ENCODE measurements around the gene SEMA4D. TPM values are rescaled to one million over a fixed set of nuclear protein-coding genes. Genes with fewer than 3 reads are reported as not detected.

The SEMA4D gene
- total RNA-seq, 1 donor from 2014 or later: 12.3 TPM

DNA sequence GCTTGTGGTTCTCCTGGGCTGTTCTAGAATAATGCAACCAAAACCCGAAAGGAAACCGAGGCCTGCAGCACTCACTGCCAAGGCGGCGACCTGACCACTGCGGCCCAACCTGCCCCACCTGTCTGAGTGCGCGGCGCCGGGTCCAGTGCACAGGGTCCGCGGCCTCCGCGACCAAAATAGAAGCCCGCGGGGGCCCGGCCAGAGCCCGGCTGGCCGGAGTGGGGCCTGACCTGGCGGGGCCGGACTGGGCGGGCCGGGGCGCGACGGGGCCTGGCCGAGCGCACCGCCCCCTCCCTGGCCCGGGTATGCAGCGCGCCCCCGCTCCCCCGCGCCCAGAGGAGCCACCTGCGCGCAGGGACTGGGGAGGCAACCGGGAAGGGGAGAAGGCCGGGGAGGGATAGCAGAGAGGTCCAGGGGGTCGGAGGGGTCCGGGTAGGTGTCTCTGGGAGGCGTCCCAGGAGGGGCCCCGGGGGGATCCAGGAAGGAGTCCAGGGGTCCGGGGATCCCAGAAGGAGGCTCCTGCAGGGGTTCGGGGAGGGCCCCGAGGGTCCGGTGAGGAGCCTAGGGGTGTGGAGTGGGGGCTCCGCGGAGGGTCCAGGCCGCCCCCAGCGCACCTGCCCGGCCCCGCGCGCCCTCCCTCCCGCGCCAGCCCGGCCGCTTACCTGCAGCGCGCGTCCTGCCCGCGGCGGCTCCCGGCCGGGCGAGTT lies 503 bp downstream of the SEMA4D start:
- TF ChIP-seq, protein P1, sequence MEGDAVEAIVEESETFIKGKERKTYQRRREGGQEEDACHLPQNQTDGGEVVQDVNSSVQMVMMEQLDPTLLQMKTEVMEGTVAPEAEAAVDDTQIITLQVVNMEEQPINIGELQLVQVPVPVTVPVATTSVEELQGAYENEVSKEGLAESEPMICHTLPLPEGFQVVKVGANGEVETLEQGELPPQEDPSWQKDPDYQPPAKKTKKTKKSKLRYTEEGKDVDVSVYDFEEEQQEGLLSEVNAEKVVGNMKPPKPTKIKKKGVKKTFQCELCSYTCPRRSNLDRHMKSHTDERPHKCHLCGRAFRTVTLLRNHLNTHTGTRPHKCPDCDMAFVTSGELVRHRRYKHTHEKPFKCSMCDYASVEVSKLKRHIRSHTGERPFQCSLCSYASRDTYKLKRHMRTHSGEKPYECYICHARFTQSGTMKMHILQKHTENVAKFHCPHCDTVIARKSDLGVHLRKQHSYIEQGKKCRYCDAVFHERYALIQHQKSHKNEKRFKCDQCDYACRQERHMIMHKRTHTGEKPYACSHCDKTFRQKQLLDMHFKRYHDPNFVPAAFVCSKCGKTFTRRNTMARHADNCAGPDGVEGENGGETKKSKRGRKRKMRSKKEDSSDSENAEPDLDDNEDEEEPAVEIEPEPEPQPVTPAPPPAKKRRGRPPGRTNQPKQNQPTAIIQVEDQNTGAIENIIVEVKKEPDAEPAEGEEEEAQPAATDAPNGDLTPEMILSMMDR (conservative IDR thresholded peaks at IDR 0.05; ENCODE audit: low read depth, low read length): no peak
- no peak for DNase-seq (ENCODE audit: low read depth)
- peak overlapping the region; percentile 88 for H3K4me3 ChIP-seq (ENCODE audit: low read depth, low read length)

DNA sequence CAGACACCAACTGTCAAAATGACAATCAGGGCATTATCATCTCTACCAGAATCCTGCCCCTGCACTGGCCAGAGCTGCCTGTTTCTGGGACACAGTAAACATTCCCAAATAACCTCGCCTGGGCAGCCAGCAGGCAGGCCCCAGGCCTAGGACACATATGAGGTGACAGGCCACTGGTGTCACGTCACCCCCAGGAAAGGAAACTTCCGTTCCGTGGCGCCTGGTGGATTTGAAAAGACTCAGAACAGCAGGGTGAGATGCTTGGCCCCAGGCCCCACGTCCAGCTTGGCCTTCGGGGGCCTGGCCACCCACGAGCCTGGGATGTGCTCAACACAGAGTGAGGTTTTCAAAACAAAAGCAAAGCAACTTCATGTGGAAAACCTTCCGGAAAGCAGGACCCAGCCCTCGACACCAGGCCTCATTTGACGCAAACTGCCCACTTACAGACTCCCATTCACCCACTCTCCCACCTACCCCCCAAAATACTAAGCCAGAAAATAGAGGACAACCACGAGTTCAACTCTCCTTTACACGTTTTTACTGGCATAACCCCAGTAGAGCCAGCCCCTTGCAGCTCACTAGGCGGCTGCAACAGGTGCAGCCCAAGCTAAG lies 1.2 kb downstream of the SEMA4D start:
- DNase-seq (ENCODE audit: low read depth): no peak
- TF ChIP-seq, protein P1 (conservative IDR thresholded peaks at IDR 0.05; ENCODE audit: low read depth, low read length): no peak
- H3K4me3 ChIP-seq (ENCODE audit: low read depth, low read length): peak overlapping the region; percentile 88

DNA sequence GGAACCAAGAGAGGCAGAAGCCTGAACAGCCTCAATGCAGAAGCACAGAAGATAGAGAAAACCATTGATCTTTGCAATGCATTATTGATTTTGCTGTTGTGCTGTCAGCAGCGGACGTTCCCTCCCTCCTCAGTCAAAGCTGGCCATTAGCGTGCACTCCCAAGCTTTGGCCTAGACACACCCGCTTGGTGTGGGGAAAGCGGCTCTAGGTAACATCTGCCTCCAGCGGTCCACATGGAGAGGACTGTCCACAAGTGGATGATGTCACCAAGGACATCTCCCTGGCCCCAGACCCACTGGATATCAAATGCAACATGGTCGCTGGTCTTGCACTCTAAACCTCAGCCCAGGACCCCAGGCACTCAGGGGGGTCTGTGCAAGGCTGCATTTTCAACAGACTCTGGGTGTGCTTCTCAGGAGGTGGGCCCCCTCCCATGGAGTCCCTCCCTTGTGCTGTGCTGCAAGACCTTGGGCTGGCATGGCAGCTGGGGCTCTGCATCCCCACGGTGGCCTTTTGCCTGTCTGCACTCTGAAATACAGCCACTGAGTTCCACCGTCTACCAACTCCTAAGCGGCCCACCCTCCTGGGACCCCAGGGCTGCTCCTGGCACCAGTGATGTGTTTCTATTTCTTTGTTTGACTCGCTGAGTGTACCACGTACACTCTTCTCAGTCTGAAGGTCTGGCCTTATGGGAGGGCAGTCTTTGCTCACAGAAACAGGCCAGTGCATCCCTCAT lies 1.9 kb downstream of the SEMA4D start:
- DNase-seq (ENCODE audit: low read depth): no peak
- peak overlapping the region; percentile 88 for H3K4me3 ChIP-seq (ENCODE audit: low read depth, low read length)
- TF ChIP-seq, protein P1 (conservative IDR thresholded peaks at IDR 0.05; ENCODE audit: low read depth, low read length): no peak

DNA sequence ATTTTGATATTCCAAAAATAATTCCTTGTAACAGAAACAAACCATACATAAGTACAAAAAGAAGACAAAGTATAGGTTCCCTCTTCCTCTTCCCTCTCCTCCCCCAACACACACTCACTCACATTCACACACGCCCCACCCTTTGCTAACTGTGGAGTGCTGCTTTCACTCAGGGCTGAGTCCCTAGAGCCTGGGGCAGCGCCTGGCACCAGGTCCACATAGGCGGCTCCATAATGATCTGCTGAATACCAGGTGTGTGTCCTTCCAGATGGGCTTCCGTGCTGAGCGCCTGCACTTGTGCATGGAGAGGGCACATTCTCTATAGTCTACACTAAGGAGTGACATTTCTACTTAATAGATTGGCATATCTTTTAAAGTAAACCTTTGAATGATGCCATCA lies 3.7 kb downstream of the SEMA4D start:
- H3K4me3 ChIP-seq (ENCODE audit: low read depth, low read length): no peak overlapping the region
- TF ChIP-seq, protein P1 (conservative IDR thresholded peaks at IDR 0.05; ENCODE audit: low read depth, low read length): no peak
- DNase-seq (ENCODE audit: low read depth): no peak

DNA sequence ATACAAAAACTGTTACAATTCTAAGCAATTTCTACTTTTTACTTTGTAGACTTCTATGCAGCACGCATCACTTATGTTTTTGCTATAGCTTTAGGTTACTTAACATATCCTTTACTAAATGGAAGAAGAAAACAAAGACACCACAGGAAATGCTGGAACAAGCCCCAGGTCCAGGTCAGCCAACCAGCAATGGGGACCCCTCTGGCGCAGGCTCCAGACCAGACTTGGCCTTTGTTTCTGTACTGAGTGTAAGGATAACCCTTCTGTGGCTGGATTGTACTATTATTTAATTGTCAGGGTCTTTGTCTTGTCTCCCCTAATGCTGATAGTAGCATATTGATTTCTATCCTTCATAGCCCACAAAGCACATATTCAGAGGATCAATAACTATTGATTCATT lies 4.2 kb downstream of the SEMA4D start:
- TF ChIP-seq, protein P1 (conservative IDR thresholded peaks at IDR 0.05; ENCODE audit: low read depth, low read length): no peak
- no peak overlapping the region for H3K4me3 ChIP-seq (ENCODE audit: low read depth, low read length)

DNA sequence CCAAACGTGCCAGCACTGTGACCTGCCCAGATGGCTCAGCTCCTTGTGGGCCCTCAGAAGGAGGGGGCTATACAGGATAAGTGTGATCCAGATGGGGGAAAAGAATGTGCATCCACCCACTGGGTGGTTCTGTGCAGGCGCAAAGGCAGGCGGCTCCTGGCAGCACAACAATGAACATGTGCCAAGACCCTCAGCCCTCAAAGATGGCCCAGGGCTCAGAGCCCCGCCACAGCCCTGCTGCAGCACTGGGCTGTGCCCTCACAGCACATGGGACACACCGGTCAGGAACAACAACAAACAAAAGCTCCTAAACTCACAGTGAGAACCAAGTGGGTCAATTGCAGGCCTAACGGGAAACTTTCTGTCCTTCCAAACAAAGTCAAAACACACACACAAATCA lies 4.7 kb downstream of the SEMA4D start:
- TF ChIP-seq, protein P1 (conservative IDR thresholded peaks at IDR 0.05; ENCODE audit: low read depth, low read length): no peak
- DNase-seq (ENCODE audit: low read depth): no peak
- H3K4me3 ChIP-seq (ENCODE audit: low read depth, low read length): no peak overlapping the region

More for the DNA sequence above, 4.2 kb downstream of the SEMA4D start:
- no peak for DNase-seq (ENCODE audit: low read depth)

All from epithelial cell of proximal tubule (primary cell).